GM18867 (cell line): ENCODE measurements around the gene TGFBR3.

Source experiments
- ATAC-seq: cut with Tn5 transposase; IDR thresholded peaks from one replicate; pipeline ENCODE4 v1.9.1; 2021; ENCODE audit warnings: mild to moderate bottlenecking, moderate library complexity; ENCODE audit not compliant: unreplicated experiment

Gene TGFBR3

DNA sequence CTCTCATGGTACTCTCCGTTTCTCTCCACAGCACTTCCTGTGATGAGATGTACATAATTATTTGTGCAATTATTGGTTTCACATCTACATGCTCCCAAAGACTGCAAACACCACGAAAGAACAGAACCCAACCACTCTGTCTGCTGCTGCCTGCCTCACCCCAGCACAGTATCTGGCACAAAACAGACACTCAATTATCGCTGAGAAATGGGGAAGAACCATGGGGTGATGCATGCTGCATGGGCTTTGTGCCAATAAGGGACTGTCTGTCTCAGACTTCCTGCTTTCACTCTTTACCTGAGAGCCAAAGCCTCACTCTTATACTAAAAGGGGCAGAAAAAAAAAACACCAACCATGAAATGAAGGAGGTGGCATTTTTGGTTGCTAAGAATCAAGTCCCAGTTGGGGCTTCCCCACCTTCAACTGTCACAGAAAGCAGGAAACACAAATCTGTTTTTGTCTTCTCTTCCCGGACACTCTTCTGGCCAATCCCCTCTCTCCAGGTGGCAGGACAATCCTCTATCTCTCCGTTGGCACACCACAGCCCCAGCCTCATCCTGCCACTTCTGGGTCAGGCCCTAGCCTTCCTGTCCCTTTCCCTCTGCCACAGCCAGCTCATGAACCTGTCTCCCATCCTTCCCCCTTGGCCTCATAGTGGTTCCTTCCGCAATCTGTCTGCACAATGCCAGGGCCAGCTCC, 82.0 kb downstream of the TGFBR3 start:
- ATAC-seq: peak; percentile 89

DNA sequence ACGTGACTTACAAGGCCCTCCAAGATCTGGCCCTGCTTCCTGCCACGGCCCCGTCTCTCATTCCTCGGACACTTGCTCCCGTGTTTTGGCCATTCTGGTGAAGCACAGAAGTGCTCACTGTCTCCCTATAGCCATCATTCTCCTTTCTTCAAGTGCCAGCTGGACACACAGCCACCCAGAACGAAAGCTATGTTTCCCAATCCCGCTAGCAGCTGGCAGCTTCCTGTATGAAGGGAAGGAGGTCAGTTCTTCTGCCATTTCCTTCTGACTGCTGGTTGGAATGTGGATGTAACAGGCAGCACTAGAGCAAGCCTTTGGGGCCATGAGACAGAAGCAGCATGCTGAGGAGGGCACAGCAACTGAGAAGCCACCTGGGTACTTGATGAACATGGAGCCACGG, 82.8 kb downstream of the TGFBR3 start:
- no peak for ATAC-seq

DNA sequence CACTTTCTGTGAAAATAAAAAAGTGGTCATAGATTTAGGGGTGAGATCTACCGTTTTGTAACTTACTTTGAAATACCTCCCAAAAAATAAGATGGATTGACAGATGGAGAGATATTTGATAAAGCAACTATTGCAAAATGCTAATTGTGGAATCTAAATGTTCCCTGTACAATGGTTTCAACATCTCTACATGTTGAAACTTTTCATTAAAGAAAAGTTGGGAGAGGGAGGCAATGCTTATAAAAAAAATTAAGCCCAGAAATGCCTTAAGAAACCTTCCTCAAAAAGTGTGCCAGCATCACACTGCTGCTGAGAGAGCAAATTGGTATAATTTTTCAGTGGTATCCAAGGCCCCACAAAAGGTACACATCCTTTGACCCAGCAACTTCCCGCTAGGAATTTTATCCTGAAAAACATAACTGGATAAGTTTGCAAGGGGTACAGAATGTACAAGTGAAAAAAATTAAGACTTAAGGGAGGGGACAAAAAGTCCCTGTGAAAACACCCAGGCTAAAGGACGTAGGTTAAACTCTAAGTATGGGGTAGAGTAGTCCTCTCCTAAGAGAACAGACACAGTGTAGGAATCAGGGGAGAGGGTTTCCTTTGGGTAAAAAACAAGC, 84.3 kb downstream of the TGFBR3 start:
- ATAC-seq: no peak

DNA sequence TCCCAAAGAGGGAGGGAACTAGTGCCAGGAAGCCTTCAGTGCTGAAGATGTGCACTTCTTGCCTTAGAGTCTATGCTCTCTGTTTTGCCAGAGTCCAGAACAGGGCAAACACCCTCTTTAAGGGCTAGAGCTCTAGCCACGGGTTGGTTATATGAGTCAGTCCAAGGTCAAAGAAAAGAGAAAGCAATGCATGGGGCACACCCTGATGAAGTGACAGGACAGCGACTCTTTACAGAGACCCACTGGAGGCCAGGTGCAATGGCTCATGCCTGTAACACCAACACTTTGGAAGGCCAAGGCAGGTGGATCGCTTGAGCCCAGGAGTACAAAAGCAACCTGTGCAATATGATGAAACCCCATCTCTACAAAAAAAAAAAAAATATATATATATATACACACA, 86.1 kb downstream of the TGFBR3 start:
- no peak for ATAC-seq

DNA sequence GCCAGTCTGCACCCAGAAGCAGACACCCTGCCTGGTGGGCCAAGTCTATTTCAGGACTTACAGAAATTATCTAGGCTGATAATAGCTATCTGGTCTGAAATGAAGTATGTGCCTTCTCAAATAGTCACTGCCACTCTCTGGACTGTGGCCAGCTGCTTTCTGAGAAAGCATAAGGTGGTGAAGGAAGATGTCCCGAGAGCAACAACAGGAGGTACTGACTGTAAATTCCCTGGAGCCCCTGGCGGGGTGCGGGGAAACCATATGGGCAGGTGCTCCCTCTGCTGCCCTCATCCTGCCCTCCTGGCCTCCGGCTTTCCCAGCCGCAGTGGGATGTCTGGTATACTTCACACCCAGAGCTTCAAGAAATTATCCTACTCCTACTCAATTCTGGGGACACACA, 86.8 kb downstream of the TGFBR3 start:
- ATAC-seq: no peak

DNA sequence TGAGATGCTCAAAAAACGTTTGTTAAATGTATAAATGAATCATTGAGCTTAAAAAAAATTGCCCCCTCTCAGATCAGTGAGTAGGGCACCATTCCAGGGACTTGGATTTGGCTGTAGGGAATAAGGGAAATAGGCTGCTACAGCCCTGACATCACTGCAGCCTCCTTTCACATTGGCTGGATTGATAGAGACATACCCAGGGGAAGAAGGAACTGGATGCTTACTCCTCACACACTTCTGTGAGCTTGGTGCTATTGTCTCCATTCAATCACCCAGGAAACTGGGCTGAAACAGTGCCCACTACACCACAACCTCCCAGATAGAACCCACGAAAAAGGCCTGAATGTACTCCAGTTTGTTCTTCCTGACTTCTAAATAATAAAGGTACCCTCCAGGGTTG, 87.2 kb downstream of the TGFBR3 start:
- no peak for ATAC-seq

DNA sequence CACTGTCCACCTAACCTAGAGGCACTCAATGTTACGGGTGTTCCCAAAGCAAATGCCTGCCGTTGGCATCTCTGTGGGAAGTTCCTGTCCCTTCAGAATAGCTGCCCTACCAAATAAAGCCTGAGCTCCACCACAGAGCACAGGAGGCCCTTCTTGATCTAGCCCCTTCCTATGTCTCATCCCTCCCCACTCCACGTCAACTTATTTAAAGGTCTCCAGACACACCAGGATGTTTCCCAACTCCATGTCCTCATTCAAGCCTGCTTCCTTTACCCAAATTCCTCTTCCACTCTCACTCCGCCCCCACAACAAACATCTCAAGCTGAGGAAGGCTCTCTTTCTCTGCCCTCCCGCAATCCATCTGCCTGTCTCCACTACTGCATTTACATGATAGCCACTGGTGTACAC, 87.7 kb downstream of the TGFBR3 start:
- ATAC-seq: no peak

DNA sequence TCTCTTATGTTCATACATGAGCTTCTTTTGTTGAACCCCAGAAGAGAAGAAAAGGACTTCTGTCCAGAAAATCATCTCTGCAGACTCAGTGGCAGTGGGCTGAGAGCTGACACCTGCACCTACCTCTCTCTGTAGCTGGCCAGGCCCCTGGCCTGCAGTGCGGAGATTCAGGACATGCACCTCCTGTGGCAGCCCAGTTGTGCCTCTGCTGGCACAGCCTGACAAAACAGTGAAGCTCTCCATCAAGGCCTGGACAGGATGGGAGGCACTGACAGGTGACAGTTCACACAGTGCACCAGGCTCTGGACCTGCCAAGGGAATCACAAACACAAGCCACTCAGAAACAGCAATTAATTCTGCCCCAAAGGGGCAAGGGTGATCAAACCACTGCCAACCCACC, 88.8 kb downstream of the TGFBR3 start:
- ATAC-seq: no peak

DNA sequence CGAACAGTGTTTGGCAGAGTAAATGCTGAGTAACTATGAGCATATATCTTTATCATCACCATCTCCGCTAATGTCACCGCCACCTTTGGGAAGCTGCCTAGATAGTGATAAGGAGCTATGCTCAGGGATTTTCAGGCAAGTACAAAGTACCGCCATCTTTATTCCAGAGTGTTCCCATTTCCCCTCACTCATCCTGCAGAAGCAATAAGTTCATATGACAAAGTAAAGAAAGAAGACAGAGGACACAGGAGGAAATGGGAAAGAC, 89.6 kb downstream of the TGFBR3 start:
- ATAC-seq: no peak

DNA sequence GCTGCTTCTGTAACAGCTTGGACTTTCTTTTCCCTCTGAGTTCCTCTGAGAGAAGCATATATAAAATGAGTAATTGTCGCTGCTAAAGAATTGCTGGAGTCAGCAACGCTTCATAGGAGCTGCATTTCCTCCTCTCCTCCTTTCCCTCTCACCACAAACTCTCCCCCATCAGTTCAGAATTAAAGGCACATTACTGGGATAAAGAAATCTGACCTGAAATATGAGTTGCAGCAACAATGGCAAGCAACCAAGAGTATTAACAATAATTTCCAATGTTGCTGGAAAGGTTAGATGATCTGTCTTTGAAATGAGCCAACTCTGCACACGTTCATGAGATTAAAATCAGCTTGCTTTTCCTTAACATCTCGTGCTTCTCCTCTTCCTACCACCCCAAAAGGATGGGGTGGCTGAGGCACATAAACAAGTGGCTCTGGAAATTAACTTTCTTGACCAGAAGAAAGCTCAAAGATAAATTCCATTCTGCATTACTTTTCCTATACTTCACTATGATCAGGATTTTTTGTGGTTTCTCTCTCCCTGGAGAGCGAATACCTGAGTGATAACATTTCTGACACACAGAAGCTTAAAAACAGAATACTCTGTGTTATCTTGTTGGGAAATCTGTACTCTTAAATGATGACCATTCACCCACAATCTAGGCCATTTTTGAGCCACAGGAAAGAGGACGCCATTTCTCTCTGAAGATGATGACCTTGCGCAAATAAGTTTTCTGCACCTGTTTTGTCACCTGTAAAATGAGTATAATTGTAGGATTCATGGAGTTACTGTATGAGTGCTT, 90.2 kb downstream of the TGFBR3 start:
- ATAC-seq: no peak

DNA sequence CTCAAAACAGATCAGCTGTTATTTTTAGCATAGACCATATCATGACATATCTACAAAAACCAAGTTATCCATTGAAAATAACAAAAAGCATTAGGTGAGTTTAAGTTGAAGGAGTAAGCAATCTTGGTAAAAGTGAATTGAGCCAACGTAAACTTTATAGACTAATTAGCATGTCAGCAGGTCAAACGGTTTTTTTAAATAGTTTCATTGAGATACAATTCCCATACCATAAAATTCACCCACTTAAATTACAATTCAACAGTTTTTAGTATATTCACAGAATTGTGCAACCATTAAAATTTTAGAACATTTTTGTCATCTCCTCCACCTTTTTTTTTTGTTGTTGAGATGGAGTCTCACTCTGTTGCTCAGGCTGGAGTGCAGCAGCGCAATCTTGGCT, 92.1 kb downstream of the TGFBR3 start:
- no peak for ATAC-seq

DNA sequence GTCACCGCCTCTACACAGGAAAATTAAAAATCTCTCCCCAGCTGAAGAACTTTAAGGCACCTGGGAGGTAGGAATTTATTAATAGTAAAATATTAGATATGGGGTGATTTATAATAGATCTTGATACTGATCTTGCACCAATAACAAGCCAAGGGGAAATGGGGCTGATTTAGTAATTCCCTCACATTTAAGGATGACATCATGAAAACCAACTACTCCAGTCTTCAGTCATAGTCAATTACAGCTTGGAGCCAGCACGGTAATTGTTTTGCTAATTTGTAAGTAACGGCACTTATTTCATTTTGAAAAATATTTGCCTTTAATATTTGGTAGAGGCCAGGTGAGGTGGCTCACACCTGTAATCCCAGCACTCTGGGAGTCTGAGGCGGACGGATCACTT, 92.8 kb downstream of the TGFBR3 start:
- no peak for ATAC-seq

DNA sequence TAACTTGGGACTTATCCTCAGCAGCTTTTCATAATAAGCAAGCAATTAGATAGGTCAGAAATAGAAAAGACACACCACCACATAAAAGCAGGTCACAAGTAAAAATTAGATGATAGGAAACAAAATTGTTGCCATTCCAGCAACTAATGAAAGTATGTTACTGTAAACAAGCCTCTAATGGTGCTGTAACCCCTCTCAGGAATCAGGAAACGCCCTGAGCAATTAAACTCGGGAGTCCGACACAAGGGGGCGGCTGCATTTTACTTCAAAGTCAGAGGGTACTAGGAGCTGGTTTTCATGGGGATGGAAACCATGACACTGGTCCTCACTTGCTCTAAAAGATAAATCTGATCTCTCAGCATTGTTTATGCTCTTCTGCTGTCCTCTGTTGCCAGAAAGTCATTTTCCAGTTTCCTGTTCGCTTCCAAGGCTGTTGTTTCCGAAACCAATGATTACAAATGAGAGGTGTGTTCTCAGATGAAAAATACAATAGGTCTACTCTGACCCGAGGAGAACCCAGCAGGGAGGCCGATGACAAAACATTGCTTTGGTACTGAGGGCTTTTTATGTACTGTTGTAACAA, 93.4 kb downstream of the TGFBR3 start:
- no peak for ATAC-seq

DNA sequence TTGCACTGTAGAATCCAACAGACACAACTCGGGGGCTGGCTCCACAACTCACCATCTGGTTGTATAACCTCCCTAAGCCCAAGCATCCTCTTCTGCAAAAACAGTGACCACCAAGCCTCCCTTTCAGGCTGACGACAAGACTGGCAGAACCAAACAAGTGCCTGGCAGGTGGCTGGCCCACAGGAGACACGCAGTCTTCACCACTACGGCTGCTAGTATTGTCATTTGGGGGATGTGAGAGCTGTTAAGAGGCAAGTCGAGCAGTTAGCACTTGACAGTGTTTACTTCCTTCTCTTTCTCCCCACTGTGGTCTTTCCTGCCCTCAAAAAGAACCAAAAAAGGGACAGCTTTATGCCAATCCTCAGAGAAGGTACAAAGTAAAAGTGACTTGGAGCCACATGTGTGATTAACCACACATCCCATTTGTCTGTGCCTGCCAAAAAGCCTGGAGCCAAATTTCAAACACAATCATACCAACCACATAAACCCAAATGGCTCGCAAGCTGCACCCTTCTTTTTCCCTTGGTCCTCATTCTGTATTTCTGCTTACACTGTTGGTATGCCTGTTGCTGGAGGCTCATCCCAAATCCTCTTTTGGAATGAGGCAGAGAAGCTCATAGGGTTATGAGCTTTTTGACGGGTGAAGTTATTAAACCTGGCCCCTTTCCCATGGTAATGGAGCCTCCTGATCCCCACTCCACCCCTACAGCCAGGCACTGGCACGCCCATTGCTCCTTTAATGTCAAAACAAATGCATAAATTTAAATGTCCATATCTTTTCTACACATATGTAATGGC, 94.1 kb downstream of the TGFBR3 start:
- ATAC-seq: no peak

DNA sequence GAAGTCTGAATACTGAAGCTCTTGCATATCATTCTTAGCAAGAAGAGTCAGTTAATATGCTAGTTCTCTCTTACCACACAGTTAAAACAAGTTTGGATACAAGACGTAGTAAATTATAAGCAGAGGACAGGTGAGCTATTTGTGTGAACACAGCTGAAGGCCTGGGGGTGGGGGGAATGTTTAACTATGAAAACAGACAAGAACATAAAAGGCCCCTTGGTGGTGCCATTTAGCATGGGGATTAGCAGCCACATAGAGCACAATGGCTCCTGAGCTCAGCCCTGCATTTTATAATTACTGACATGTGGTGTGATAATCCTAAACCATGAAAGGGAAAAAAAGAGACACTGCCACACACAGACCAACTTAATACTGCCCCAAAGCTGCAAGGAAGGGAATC, 94.8 kb downstream of the TGFBR3 start:
- no peak for ATAC-seq

DNA sequence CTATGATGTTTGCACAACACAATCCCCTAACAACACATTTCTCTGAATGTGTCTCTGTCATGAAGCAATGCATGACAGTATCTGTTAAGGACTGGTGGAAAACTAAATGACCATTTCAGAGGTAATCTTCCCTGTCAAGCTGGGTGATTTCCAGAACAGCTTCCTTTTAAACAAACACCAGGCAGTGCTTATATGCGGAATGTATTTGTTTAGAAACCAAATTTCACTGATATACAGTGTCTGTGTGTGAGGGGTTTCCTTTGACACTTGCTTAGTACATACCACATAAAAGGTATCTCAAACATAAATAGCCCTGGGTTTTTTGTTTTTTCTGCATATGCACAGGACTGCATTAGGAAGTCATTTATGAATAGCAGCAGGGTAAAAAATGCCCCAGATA, 95.6 kb downstream of the TGFBR3 start:
- no peak for ATAC-seq

DNA sequence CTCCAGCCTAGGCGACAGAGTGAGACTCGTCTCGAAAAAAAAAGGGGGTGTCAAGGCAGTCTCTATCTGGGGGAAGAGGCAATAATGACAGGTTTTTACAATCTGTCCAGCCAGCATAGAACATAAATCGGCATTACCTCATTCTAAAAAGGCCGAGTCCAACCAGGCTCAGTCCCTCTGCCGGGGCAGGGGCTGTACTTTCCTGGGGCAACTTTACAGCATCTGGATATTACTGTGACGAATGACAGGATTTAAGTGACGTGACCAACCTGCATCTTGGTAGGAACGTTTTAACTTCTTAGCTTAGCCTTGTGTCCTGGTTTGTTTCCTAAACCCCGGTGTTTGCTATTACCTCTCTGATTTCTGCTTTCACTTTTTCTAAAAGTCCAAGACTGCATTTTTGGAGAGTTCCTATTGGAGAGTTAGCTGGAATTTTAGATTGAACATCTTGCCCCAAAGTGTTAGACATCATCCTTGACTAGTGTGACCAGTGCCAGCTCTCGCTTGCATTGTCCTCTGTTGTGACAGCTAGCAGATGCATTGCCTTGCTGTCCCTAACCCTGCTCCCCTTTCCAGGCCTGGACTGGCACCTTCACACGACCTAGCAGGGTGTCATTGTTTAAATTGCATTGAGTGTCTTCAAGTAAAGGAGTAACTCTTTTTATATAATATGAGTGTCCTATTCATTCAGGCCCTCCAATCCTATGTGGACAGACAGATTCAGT, 96.5 kb downstream of the TGFBR3 start:
- ATAC-seq: no peak

DNA sequence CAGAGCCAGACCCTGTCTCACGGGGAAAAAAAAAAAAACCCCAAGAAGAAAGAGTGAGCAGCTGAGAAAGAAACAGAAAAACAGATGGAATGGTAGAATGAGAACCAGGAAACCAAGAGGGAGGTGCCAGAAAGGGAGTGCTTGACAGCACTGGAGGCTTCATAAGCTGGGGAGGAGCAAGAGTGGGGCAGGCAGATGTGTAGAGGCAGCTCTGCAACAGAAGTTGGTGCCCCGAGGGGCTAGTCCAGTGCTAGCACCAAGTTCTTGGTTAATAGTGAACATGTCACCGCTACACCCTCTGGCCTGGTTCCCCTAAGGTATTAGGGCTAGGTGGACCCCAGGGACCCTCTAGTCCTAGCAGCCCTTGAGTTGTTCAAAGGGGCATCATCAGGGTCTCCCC, 98.0 kb downstream of the TGFBR3 start:
- no peak for ATAC-seq

DNA sequence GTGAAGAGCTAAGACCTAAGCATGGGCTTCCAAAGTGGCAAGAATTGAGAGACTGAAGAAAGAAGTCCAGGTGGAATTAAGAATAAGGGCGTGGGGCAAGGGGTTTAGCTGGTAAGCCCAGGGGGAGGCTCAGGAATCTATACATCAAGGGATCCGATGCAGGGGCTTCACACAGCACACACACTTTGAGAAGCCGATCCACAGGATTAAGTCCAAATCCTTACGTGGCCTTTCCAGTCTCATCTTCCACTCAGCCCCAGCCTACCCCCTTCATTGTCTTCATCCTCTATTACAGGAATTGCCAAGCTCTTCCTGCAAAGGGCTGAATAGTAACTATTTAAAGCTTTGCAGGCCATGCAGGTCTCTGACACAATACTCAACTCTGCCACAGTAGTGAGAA, 101.3 kb downstream of the TGFBR3 start:
- peak; percentile 9 for ATAC-seq

DNA sequence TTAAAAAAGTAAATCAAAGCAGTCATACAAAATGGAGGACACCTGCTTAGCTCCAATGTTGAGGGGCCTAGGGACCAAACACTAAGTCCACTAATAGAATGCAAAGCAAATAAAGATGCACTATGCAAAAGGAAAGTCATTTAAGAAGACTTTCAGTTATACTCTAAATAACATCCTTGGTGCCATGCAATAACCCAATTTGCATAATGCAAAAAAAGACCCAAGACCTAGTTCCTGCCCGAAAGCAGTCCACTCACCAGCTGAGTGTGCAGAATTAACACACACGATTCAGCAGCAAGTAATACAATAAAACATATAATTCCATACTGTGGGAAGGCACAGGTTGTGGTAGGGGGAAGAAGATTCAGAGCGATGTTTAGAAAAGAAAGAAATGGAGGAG, 101.8 kb downstream of the TGFBR3 start:
- peak; percentile 92 for ATAC-seq
